H54 (cell line): ENCODE data around the gene CABLES2.
A peak's percentile ranks its signal among the peaks of the same experiment; 100 is the strongest.

Experiments used
- DNase-seq: peaks from one replicate; pipeline ENCODE4 v3.0.0; 2011; ENCODE audit warnings: low spot score, mixed read lengths; ENCODE audit not compliant: insufficient read length
- FAIRE-seq: peaks from 3 replicates; lab custom pipeline; 2011; peaks lifted over from hg19 to GRCh38; lab: Jason Lieb, UNC
- POLR2A ChIP-seq: IDR thresholded peaks from 2 replicates; pipeline ENCODE4 v1.6.1; 2011; ENCODE audit warnings: low read depth, mild to moderate bottlenecking, low read length

Gene CABLES2

DNA sequence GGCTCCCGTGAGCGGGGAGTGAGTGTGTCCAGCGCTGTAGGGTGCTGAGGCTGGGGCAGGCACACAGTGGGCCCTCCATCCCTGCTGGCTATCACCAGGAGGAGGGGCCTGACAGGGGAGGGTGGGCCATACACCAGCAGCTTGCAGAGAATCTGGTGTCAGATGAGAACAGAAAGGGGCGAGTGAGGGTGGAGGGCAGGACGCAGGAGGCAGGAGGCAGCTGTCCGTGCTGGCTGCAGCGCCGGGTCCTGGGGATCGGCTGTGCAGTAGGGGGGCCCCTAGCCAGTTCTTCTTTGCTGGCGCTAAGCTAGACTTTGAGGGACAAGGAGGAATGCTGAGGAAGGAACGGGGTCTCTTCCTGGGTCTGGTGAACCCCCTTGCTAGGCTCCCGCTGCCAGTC lies 1.6 kb upstream of the CABLES2 start:
- no peak for DNase-seq
- FAIRE-seq = no peak

DNA sequence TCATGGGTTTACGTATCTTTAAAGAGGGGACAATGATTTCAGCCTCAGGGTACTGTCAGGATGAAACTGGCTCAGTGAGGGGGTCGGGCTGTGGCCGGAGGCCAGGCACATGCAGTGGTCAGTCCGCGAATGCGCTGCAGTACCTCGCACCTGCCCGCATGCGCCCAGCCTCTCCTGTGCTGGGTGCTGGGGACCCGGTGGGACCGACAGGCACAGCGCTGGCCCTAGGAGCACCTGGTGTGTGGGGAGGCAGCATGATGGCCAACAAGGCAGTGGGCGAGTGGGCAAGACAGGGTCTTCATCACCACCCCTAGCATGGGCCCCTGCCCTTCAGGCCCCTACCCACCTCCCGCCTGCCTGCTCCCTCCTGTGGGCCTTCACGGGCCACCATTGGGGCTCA lies 970 bp upstream of the CABLES2 start:
- no peak for TF ChIP-seq POLR2A
- DNase-seq (no peak), FAIRE-seq (no peak)

More for the DNA sequence above, 1.6 kb upstream of the CABLES2 start:
- TF ChIP-seq POLR2A = no peak

DNA sequence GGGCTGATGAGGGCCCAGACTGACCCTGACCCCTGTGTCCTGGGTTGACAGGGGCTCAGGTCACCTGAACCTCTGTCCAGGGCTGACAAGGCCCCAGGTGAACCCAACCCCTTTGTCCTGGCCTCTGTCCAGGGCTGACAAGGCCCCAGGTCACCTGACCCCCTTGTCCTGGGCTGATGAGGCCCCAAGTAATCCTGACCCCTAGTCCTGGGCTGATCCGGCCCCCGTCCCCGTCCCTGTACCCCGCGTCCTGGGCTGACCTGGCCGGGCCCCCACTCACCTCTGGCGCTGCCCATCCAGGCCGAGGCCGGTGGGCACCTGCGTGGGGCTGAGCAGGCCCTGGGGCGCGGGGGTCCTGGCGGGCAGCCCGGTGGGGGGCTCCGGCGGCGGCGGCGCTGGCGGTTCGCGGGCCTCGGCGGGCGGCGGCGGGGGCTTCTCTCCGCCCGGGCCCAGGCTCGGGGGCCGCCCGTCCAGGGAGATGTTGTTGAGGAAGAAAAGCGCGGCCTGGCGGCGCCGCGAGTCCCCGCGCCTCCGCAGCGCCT lies 379 bp downstream of the CABLES2 start:
- no peak for DNase-seq

DNA sequence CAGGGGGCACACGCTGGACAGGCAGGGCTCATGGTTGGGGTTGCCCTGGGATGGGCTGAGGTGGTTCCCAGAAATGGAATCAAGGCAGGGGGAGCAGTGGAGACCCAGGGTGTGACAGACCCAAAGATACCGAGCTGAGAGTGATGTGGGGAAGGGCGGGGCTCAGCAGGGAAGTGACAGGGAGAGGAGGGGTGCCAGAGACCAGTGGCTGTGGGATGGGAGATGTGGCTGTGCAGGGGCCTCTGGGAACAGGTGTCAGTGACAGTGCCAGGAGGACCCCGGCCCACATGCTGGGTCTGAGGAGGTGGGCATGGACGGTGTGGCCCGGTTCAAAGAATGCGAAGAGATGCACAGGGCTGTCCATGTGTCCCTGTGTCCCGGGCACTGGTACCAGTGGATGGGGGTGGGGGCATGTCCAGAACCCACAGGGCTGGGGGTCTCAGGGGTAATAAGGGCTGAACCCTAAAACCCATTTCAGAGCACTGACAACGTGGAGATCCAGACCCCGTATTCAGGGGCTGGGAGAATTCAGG lies 1.0 kb downstream of the CABLES2 start:
- TF ChIP-seq POLR2A = no peak
- FAIRE-seq = no peak
- DNase-seq = no peak

More for the DNA sequence above, 379 bp downstream of the CABLES2 start:
- no peak for TF ChIP-seq POLR2A
- no peak for FAIRE-seq

DNA sequence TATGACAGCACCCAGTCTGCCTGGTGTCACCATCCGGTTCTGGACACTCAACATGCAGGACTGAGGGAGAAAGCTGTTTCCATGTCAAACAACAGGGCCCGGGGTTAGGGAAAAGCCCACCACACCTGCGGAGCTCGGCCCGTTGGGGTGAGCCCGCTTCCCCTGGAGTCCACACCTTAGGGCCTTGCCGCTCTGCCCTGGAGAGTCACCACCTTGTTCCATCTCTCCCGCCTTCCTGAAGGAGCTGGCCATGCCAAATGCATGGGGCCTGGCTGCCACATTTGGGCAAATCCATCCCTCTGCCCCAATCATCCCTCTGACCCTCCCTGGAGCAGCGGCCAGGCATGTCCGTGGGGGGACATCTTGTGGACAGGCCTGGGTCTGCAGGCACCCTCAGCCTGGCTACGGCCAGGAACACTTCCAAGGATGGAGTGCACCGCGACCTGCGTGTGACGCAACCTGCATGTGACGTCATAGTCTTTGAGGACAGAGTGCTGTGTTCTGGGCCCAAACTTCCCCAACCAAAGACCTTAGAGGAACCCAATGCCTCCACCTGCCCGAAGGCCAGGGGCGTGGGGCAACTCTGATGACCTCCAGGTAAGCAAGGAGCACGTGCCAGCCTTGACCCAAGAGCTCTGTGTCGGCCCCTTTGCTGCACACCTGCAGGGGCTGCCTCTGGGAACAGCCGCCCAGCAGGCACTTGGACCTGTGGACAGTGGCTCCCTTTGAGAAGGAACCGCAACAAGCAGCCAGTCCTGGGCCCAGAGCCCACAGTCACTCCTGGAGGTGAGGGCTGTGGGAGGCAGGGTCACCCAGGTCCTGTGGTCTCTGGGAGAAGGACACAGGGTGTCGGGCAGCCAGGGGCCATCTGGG lies 1.7 kb downstream of the CABLES2 start:
- DNase-seq (no peak), FAIRE-seq (no peak)
- no peak for TF ChIP-seq POLR2A

DNA sequence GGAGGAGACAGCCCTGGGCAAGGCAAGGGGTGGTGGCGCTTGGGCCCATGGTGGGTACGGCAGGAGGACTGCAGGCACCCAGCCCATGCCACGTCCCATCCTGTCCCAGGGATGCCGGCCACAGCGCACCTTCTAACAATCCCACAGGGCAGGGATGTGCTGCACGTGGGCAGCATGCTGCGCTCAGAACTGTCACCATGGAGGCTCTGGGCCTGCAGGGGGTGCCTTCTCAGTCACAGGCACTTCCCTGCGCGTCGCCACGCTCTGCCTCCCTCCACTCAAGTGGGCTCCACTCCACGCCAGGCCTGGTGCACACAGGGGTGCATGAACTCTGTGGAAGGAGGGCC lies 2.4 kb downstream of the CABLES2 start:
- FAIRE-seq (no peak), DNase-seq (no peak)
- no peak for TF ChIP-seq POLR2A

DNA sequence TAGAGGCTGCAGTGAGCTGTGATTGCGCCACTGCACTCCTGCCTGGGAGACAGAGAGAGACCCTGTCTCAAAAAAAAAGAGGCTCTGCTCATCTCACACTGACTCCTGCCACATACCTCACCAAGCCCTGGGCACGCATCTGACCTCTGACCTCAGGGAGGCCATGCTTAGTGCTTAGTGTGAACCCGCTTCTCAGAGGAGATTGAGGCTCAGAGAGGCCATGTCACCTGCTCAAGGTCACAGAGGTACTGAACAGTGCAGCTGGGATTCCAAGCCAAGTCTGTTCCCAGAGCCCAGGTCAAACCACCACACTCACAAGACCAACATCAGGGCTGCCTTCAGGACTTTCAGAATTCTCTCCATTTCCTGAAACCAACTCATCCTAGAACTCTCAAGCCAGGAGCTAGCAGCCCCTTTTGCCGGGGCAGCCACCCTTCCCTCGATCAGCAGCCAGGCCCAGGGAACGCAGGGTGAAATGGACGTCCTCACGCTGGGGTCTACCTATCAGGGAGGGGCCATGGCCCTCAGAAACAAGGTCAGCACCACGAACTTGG lies 2.9 kb downstream of the CABLES2 start:
- FAIRE-seq (no peak), DNase-seq (no peak)
- no peak for TF ChIP-seq POLR2A

DNA sequence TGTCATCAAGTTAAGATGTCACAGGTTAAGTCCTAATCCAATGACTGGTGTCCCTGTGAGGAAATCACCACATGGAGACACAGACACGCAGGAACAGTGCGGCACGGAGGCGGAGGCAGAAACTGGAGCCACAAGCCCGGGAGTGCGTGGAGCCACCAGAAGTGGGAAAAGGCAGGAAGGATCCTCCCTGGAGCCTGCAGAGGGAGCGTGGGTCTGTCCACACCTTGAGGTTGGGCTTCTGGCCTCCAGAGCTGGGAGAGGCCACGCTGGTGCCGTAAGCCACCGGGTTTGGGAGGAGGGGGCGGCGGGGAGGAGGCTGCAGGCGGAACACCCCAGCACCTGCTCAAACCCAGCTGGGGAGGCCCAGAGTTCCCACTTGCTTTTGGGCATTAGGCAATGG lies 3.8 kb downstream of the CABLES2 start:
- TF ChIP-seq POLR2A = no peak
- FAIRE-seq (no peak), DNase-seq (no peak)

DNA sequence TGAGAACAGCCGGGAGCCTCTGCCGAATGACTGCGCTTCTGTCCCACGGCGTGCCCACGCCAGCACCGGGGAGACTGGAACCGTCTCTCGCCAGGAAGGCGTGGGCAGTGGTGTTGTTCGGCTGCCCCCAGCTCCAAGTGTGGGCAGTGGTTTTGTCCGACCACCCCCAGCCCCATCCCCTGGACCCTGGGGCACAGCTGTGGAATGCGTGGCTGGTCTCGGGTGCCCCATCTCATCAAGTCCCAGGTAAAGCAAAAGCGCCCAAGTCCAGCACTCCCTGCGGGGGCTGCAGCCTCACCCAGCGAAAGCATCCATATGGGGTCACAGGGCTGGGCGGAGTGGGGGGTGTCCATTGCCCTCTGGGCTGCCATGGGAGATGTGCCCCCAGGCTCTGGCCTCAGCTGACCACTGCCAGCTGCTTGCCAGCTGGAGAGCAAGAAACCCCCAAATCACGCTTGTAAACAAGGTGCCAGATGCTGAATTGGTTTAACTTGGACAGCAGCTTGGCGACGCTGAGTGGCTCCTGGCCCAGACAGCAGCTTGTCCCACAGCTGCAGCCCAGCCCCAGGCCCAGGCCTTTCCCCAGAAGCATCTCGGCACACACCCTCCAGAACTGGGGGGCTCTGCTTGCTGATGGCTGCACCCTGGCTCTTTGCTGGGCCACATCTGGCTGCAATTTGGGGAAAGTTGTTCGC lies 4.5 kb downstream of the CABLES2 start:
- FAIRE-seq (no peak), DNase-seq (no peak)
- TF ChIP-seq POLR2A = no peak

DNA sequence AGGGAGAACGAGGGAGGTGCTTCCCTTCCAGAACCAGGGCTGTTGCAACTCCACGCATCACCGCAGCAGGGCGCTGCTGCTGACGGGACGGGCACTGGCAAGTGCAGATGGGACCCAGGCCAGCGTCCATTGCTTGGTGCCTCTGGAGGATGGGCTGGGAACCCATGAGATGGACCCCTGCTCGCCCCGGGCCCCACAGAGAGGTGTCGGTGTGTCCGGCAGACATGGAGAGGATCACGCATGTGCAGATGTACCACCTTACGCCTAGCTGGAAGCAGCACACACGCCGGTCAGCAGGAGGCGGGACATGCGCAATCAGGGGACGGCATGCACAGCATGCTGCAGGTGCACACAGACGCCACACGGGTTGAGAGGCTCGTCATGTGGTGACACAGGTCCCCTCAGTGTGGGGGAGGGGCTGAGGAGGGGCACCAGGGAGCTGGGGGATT lies 5.7 kb downstream of the CABLES2 start:
- 0 out of 2 replicates have a peak, but pooled peaks have one; percentile 6 for TF ChIP-seq POLR2A
- no peak for DNase-seq
- FAIRE-seq = no peak

DNA sequence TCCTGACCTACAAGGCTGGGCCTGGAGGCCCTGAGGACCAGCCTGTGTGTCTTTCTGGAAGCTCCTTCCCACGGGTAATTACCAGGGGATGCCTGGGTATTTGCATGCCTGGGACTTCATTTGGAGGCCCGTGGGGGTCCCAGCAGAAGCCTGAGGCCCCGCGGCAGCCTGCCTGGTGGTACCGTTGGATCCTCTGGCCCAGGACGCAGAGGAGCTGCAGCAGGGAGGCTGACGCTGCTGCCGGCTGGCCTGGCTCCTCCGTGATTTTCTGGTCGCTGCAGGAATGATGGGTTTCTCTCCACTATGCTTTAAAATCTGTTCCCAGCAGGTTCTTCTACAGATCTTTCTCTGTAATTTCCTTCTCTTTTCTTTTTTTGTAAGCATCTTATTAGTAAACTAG lies 6.5 kb downstream of the CABLES2 start:
- FAIRE-seq (no peak), DNase-seq (no peak)
- TF ChIP-seq POLR2A = no peak

DNA sequence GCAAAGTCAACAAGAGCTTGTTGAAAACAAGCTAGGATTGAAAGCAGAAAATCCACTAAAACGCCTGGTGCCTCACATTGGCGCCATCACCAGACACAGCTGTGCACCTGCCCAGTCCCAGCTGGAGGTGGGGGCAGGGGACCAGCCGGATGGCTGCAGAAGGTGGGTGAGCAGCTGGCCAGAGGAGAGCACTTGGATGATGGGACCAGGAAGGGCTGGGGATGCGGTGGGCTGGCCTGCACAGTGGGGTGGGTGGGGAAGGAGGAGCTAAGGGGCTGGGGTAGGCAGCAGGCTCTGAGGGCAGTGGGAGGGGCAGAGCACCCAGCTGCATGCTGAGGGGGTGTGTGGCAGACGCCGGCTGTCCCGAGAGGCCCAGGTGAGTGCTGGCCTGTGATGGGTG lies 7.1 kb downstream of the CABLES2 start:
- DNase-seq (no peak), FAIRE-seq (no peak)
- TF ChIP-seq POLR2A = no peak

DNA sequence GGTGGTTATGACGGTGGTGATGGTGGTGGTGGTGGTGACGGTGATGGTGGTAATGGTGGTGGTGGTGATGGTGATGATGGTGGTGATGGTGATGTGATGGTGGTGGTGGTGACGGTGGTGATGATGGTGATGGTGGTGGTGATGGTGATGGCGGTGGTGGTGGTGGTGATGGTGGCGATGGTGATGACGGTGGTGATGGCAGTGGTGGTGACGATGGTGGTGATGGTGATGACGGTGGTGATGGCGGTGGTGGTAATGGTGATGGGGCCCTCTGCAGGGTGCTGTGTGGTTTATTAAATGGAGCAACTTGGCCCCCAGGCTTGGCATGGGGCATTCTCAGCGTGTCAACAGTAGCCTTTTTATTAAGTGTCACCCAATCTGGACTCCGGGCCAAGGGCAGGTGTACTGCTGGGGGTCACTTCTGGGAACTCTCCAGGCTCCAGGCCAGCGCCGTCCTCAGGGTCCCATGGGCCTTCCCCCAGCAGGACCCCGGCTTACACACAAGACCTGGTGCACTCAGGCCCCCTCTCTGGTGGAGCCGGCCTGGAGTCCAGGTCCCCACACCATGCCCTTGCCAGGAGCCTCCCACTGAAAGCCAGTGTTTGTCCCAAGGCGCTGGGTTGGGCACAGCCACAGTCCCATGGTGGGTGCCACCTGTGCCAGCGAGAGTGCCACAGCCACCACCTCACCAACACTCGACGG lies 8.8 kb downstream of the CABLES2 start:
- DNase-seq (no peak), FAIRE-seq (no peak)
- no peak for TF ChIP-seq POLR2A
